Upper lobe of left lung (tissue), 6 donors: ENCODE measurements around the gene ARHGDIA. TPM values are rescaled to one million over a fixed set of nuclear protein-coding genes. Genes with fewer than 3 reads are reported as not detected.

ENCODE experiments used
- ATAC-seq, 2 donors: fragments of 200-7000 bp; cut with Tn5 transposase; one replicate each; pipeline ENCODE4 v1.9.1; 2022; ENCODE audit warnings: mild to moderate bottlenecking in 2 of 2, moderate library complexity in 2 of 2; ENCODE audit not compliant: low FRiP score in 2 of 2
- DNase-seq, 2 donors: peaks; one replicate each; pipeline ENCODE4 v3.0.0-alpha.2; 2019 to 2020
- H3K27ac ChIP-seq, 4 donors: fragments of 200-600 bp; sonication (generic); one replicate each; pipeline ENCODE4 v1.5.1; 2016 to 2019
- H3K27me3 ChIP-seq, 4 donors: fragments of 200-600 bp; sonication (generic); one replicate each; pipeline ENCODE4 v1.5.1; 2017 to 2019
- H3K36me3 ChIP-seq, 4 donors: fragments of 200-600 bp; sonication (generic); one replicate each; pipeline ENCODE4 v1.5.1; 2016 to 2019
- H3K4me1 ChIP-seq, 4 donors: fragments of 200-600 bp; sonication (generic); one replicate each; pipeline ENCODE4 v1.5.1; 2018 to 2019
- H3K4me3 ChIP-seq, 4 donors: fragments of 200-600 bp; sonication (generic); one replicate each; pipeline ENCODE4 v1.5.1; 2017 to 2019; ENCODE audit warnings: mild to moderate bottlenecking in 2 of 4, moderate library complexity in 1 of 4
- H3K9me3 ChIP-seq, 4 donors: fragments of 200-600 bp; sonication (generic); one replicate each; pipeline ENCODE4 v1.5.1; 2018 to 2019
- CTCF ChIP-seq, 6 experiments: fragments of 450-650 bp in 4 of 6; fragments of 200-600 bp in 2 of 6; sonication (generic) in 2 of 6; IDR thresholded peaks; one replicate each; pipeline ENCODE4 v1.5.1; 2016 to 2019; ENCODE audit warnings: antibody characterized with exemption in 6 of 6
- EP300 ChIP-seq, 4 donors: sonication (generic); formaldehyde crosslinking; IDR thresholded peaks; one replicate each; pipeline ENCODE4 v1.5.1; 2017; ENCODE audit warnings: antibody characterized with exemption in 4 of 4, control low read depth in 2 of 4
- POLR2A ChIP-seq, 4 donors: fragments of 450-650 bp; IDR thresholded peaks; one replicate each; pipeline ENCODE4 v1.5.1; 2016 to 2017; ENCODE audit warnings: antibody characterized with exemption in 4 of 4, mild to moderate bottlenecking in 2 of 4
- POLR2AphosphoS5 ChIP-seq, 2 donors: sonication (generic); formaldehyde crosslinking; IDR thresholded peaks; one replicate each; pipeline ENCODE4 v1.5.1; 2017; ENCODE audit warnings: antibody characterized with exemption in 2 of 2
- WGBS, 2 donors: methylation state at CpG; one replicate each; pipeline ENCODE4 v1.1.5; 2017 to 2018; 5-methylcytosine and 5-hydroxymethylcytosine counted together
- total RNA-seq, 6 donors: library from RNA; depleted of rRNA in 4 of 6; stranded (reverse); fragments of >200 nt in 4 of 6; gene quantifications; one replicate each; pipeline versions ENCODE4 v1.1.0 to v1.2.1, GENCODE V29; 2016 to 2021
- donor health status: DM: no; HTN: no; CAD: no; lungs with moderate emphysema.
- donor health status: DM: no; HTN: yes; CAD: no; lungs with severe emphysema.

The ARHGDIA gene
- total RNA-seq, 6 donors from 2014 or later, result 171 to 522 (median 302) TPM

DNA sequence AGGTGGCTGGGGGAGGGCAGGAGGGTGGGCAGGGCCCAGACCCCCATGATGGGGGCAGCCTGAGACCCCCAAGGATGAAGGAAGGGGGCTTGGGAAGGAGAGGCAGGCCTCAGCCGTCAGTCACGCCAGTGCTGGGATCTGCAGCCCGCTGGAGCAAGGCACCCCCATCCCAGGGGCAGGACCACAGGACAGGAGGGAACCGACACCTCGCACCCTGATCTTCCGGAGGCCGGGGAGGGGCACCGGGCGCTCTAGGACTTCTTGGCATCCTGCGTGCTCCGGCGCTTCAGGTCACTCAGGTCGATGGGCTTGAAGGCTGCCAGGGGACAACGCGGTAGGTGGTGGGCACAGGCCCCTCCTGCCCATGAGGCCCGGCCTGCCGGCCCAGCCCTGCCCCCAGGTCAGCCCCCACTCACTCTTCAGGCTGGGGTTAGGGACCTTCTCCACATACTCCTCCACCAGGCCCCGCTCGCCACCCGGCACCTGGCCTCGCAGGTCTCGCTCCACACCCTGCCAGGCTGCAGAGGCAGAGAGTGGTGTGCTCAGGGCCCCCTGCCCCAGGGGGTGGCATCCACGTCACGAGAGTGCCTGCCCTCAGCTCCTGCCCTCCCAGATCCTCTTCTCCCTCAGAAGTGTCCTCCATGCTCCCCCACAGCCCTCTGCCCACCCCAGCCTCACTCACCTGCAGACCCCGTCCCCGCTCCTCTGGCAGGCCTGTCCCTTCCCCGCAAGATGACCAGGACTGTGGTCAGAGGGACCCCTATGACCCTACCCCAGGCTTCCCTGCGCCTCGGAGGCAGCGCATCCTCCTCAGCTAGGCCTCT, 47.9 kb downstream of the ARHGDIA start:
- peak in 1 of 2 donors; percentile 13 for ATAC-seq
- 91 to 94% methylated on average over 14 to 27 of the region's 30 CpGs for WGBS, 2 donors
- Histone ChIP-seq H3K4me3 (no peak overlapping the region), H3K27ac (peak overlapping the region; percentile 76 to 87 (median 84)), H3K4me1 (peaks cover 17 to 21% (median 19%) of the 10 kb centered on the region in 4 donors), H3K27me3 (no peaks in the 10 kb centered on the region), H3K36me3 (peaks cover 0 to 26% (median 14%) of the 10 kb centered on the region in 4 donors), H3K9me3 (no peaks in the 10 kb centered on the region)
- TF ChIP-seq POLR2A (IDR thresholded peaks at IDR 0.05), result no peak
- no peak for TF ChIP-seq POLR2AphosphoS5 (IDR thresholded peaks at IDR 0.05)
- no peak for TF ChIP-seq CTCF (IDR thresholded peaks at IDR 0.05)
- no peak for TF ChIP-seq EP300 (IDR thresholded peaks at IDR 0.05)
- DNase-seq, result peak in 1 of 2 donors; percentile 80

GRCh38 chr17:81822312-81822637, 48.9 kb downstream of the ARHGDIA start:
- H3K27ac ChIP-seq, result peak overlapping the region; percentile 76 to 87 (median 84)

GRCh38 chr17:81821603-81822311, 49.4 kb downstream of the ARHGDIA start:
- ATAC-seq, result peak; percentile 72 to 90
- WGBS, 2 donors, result 44% methylated on average over 16 of the region's 20 CpGs; no CpG with 5 or more reads in 1 of the 2 donors
- Histone ChIP-seq H3K4me3 (peak overlapping the region in 1 of 4 donors; percentile 13), H3K27me3 (no peaks in the 10 kb centered on the region), H3K36me3 (peaks cover 0 to 26% (median 14%) of the 10 kb centered on the region in 4 donors), H3K27ac (peak overlapping the region; percentile 76 to 87 (median 84)), H3K4me1 (peaks cover 17 to 19% (median 17%) of the 10 kb centered on the region in 4 donors), H3K9me3 (no peaks in the 10 kb centered on the region)
- DNase-seq, result peak; percentile 90 to 91
- TF ChIP-seq POLR2AphosphoS5 (IDR thresholded peaks at IDR 0.05) (peak; percentile 59 to 70), CTCF (IDR thresholded peaks at IDR 0.05) (peak; percentile 44 to 82 (median 76)), EP300 (IDR thresholded peaks at IDR 0.05) (peak in 1 of 4 donors; percentile 24), POLR2A (IDR thresholded peaks at IDR 0.05) (peak in 1 of 4 donors; percentile 28)

More at GRCh38 chr17:81822312-81822637, 48.9 kb downstream of the ARHGDIA start:
- Histone ChIP-seq H3K36me3 (peaks cover 0 to 26% (median 14%) of the 10 kb centered on the region in 4 donors), H3K4me1 (peaks cover 17 to 19% (median 17%) of the 10 kb centered on the region in 4 donors), H3K27me3 (no peaks in the 10 kb centered on the region), H3K4me3 (no peak overlapping the region), H3K9me3 (no peaks in the 10 kb centered on the region)
- ATAC-seq (no peak), DNase-seq (peak in 1 of 2 donors; percentile 61)
- no peak for TF ChIP-seq EP300 (IDR thresholded peaks at IDR 0.05)
- no peak for TF ChIP-seq POLR2AphosphoS5 (IDR thresholded peaks at IDR 0.05)
- TF ChIP-seq POLR2A (IDR thresholded peaks at IDR 0.05), result no peak
- TF ChIP-seq CTCF (IDR thresholded peaks at IDR 0.05), result no peak
- WGBS, 2 donors, result 87 to 93% methylated on average over 5 to 8 of the region's 8 CpGs

GRCh38 chr17:81821147-81821546, 50.0 kb downstream of the ARHGDIA start:
- TF ChIP-seq POLR2A (IDR thresholded peaks at IDR 0.05) (no peak), EP300 (IDR thresholded peaks at IDR 0.05) (no peak), CTCF (IDR thresholded peaks at IDR 0.05) (no peak), POLR2AphosphoS5 (IDR thresholded peaks at IDR 0.05) (no peak)
- H3K4me1 ChIP-seq, result peaks cover 17 to 19% (median 17%) of the 10 kb centered on the region in 4 donors
- DNase-seq, result no peak
- H3K27me3 ChIP-seq, result no peaks in the 10 kb centered on the region
- peak in 1 of 2 donors; percentile 6 for ATAC-seq
- peak overlapping the region in 1 of 4 donors; percentile 13 for H3K4me3 ChIP-seq
- H3K27ac ChIP-seq, result peak overlapping the region; percentile 76 to 87 (median 84)
- WGBS, 2 donors, result 83 to 91% methylated on average over 4 to 8 of the region's 8 CpGs
- no peaks in the 10 kb centered on the region for H3K9me3 ChIP-seq
- H3K36me3 ChIP-seq, result peaks cover 0 to 26% (median 14%) of the 10 kb centered on the region in 4 donors
